ENCODE measurements around the gene SLC38A4.

DNA sequence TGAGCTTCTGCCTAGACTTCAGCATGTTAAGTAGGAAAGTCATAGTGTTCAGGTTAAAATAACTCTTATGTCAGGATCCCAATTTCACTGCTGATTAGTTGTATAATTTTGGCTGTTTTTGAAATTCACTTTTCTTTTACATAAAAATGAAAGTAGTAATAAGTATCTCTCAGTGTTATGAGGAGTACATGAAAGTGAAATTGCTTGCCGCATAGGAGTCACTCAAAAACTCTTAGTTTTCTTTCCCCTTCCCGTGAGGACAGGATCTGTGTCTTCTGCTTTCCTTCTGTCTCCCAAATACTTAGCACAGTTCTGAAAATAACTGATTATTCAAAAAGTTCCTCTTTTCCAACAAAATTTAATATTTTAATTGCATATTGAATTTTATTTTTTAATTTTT is 100.5 kb downstream of the SLC38A4 start:
- no peak for TF ChIP-seq POLR2AphosphoS5 (IDR thresholded peaks at IDR 0.05)
- no peak for TF ChIP-seq EP300 (IDR thresholded peaks at IDR 0.05)
- TF ChIP-seq, protein P1, sequence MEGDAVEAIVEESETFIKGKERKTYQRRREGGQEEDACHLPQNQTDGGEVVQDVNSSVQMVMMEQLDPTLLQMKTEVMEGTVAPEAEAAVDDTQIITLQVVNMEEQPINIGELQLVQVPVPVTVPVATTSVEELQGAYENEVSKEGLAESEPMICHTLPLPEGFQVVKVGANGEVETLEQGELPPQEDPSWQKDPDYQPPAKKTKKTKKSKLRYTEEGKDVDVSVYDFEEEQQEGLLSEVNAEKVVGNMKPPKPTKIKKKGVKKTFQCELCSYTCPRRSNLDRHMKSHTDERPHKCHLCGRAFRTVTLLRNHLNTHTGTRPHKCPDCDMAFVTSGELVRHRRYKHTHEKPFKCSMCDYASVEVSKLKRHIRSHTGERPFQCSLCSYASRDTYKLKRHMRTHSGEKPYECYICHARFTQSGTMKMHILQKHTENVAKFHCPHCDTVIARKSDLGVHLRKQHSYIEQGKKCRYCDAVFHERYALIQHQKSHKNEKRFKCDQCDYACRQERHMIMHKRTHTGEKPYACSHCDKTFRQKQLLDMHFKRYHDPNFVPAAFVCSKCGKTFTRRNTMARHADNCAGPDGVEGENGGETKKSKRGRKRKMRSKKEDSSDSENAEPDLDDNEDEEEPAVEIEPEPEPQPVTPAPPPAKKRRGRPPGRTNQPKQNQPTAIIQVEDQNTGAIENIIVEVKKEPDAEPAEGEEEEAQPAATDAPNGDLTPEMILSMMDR (IDR thresholded peaks at IDR 0.05): no peak
